HG03039 (cell line): ENCODE data around the gene NAA16.
"Not testable (repeated sequence)": the region's sequence is repeated elsewhere in the genome, so short reads cannot be mapped to it uniquely, and the experiment has no call there.

Source experiments
- ATAC-seq: cut with Tn5 transposase; IDR thresholded peaks from one replicate; pipeline ENCODE4 v1.9.1; 2021; ENCODE audit warnings: mild to moderate bottlenecking, moderate library complexity; ENCODE audit not compliant: unreplicated experiment

The NAA16 gene

GRCh38 chr13:41403983-41404382 is 92.9 kb downstream of the NAA16 start:
- no peak for ATAC-seq

GRCh38 chr13:41405367-41405766 is 94.3 kb downstream of the NAA16 start:
- ATAC-seq, result no peak

DNA sequence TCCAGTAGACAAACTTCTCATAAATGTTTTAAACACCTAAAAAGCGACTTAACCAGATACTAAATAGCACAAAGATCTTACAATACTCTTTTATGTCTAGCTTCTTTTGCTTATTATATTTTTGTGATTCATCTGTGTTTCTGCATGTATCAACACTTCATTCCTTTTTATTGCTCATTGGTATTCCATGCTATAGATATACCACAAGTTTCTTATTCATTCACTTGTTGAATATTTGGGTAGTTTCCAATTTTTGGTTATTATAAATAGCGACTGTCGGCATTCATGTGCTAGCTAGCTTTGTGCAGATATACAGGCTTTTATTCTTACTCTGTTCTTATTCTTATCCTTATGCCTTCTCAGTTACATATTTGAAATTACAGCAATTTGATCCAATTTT is 96.3 kb downstream of the NAA16 start:
- no peak for ATAC-seq

DNA sequence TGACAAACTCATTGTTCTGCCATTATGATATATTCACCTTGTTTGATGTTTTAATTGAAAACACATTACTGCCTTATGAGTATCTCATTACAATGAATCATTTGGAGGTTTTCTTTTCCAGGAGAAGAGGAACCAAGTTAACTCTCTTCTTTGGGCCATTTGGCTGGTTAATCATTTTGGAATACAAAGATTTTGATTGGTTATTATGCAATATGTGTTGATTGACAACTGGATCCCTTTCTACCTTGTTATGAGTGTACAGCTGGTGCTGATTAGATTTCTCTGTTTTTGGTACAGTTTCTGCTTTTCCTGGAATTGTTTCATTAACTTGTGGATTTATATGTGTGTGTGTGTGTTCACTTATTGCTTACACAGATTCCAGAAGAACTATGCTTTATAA is 97.1 kb downstream of the NAA16 start:
- ATAC-seq, result no peak

DNA sequence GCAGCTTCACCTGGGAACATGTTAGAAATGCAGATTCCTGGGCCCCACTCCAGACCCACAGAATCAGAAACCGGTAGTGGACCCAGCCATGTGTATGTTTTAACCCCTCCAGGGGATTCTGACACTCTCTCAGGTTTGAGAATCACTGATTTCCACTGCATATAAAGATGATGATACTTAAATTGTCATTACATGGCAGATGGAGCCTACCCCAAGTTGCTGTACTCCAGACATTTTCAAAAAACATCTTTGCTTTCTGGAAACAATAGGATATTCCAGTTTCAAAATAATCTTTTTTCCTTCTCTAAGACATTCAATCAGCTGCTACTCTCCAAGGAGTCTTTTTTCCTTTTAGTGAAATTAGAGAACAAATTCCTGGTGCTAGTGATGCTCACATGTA is 97.7 kb downstream of the NAA16 start:
- no peak for ATAC-seq

GRCh38 chr13:41409611-41410010 is 98.5 kb downstream of the NAA16 start:
- ATAC-seq, result no peak

- ATAC-seq, result no peak
These were observed 100.0 kb downstream of the NAA16 start for GRCh38 chr13:41411060-41411459.

DNA sequence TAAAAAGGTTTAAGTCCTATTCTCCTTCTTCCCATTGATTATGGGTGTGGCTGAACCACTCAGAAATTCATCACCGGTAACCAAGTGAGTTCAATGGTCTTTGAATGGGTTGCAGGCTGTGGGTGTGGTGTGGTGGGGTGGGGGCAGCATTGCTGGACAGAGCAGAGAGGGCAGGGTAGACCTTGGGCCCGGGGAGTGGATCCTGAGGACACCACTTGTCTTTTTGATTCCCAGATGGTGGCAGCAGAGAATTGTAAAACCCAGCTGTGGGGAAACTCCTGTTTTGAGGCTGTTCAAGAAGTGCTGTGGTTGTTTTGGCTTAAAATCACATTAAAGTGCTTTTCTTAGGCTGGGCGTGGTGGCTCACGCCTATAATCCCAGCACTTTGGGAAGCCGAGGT is 100.5 kb downstream of the NAA16 start:
- ATAC-seq, result no peak

- no peak for ATAC-seq
These were observed 102.8 kb downstream of the NAA16 start for GRCh38 chr13:41413872-41414271.

DNA sequence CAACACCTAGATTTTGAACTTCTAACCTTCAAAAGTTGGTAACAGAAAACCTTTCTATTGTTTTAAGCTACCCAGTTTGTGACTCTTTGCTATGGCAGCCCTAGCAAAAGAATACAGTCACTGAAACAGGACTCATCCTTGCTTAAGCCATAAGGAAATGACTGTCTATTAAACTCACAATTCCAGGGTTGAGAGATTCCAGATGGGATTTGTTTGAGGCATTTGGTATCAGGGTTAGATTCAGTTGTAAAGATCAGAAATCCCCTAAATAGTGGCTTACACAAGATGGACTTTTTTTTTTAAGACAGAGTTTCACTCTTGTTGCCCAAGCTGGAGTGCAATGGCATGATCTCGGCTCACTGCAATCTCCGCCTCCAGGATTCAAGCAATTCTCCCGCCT is 105.2 kb downstream of the NAA16 start:
- ATAC-seq, result no peak

DNA sequence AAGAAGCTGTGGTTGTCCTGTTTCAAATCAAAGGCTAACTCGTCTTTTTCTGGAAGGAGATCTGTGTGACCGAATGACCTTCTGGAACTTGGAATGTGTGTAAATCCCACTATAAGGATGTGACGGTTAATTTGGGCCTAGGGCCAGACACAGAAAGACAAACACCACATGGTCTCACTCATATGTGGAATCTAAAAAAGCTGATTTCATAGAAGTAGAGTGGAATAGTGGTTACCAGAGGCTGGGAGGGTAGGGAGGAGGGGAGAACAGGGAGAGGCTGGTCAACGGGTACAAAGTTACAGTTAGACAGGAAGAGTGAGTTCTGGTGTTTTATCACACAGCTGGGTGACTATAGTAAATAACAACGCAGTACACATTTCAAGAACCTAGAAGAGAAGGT is 107.0 kb downstream of the NAA16 start:
- no peak for ATAC-seq

DNA sequence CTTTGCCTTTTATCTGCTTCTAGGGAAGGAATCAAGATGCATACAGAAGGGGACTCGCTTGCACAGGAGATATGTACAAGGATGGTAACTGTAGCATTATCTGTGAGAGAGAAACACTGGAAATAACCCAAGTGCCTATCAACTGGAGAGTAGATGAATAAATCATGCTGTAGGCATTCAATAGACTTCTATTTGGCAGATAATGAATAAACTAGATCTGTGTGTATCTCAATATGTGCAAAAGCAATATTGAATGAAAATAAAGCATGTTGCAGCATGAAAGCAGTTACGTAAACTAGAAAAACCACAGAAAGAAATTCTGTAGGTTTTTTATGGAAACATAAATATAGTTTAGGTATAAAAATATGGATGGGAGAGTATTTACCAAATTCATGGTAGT is 107.7 kb downstream of the NAA16 start:
- no peak for ATAC-seq

GRCh38 chr13:41419206-41419605 is 108.1 kb downstream of the NAA16 start:
- ATAC-seq, result no peak

DNA sequence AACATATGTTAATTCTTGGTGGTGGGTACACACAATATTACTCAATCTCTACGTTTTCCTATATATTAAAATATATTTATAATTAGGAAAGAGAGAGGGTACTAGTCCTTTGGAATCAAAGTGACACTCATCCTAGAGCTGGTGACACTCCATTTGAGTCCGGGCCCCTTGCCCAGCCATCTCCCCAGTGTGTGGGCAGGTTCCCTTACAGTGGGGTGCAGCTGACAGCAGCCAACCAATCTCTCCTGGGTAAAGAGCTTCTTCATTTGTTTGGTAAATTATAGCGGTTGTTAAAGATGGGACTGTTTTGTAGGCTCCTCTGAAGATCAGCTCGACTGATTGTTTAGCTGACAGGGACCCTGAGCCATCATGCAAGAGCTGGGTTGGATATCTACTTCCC is 109.1 kb downstream of the NAA16 start:
- no peak for ATAC-seq

GRCh38 chr13:41421330-41421729 is 110.3 kb downstream of the NAA16 start:
- ATAC-seq, result not testable (repeated sequence)

GRCh38 chr13:41421983-41422382 is 110.9 kb downstream of the NAA16 start:
- not testable (repeated sequence) for ATAC-seq

DNA sequence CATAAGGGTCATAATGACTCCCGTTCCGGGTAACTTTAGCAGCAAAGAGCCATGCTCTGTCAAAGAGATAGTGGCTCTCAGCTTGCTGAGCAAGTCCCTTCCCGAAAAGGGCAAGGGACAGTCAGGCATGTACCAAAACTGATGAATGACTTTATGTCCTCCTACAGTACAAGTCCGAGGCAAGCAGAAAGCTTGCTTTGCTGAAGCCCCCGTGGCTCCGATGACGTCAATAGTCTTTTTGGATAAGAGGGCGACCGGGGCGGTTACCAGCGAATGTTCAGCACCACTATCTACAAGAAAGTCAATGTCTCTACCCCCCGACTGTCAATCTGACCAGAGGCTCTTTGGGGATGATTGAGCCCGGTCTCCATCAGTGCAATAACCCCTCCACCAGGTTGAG is 112.2 kb downstream of the NAA16 start:
- ATAC-seq, result not testable (repeated sequence)

GRCh38 chr13:41424675-41425074 is 113.6 kb downstream of the NAA16 start:
- ATAC-seq, result not testable (repeated sequence)

- ATAC-seq, result no peak
These were observed 115.0 kb downstream of the NAA16 start for GRCh38 chr13:41426047-41426446.
